ENCODE data around the gene BCL6B.

Gene BCL6B

GRCh38 chr17:7058831-7059447 is 36.1 kb downstream of the BCL6B start:
- DNase-seq, result no peak
- H3K36me3 ChIP-seq, result no peaks in the 10 kb centered on the region
- no peak for TF ChIP-seq CTCF (IDR thresholded peaks at IDR 0.05; ENCODE audit: low read depth, low read length)
- peaks cover 2% of the 10 kb centered on the region for H3K9me3 ChIP-seq (ENCODE audit: severe bottlenecking)
- H3K27ac ChIP-seq, result no peak overlapping the region
- H3K27me3 ChIP-seq (ENCODE audit: insufficient read depth, low read depth, severe bottlenecking), result no peaks in the 10 kb centered on the region
- no peak overlapping the region for H3K4me3 ChIP-seq (ENCODE audit: low read depth, low read length)

GRCh38 chr17:7060165-7060891 is 37.5 kb downstream of the BCL6B start:
- Histone ChIP-seq H3K9me3 (ENCODE audit: severe bottlenecking) (peaks cover 2% of the 10 kb centered on the region), H3K4me3 (ENCODE audit: low read depth, low read length) (no peak overlapping the region), H3K27ac (no peak overlapping the region), H3K36me3 (no peaks in the 10 kb centered on the region), H3K27me3 (ENCODE audit: insufficient read depth, low read depth, severe bottlenecking) (no peaks in the 10 kb centered on the region)
- no peak for DNase-seq
- TF ChIP-seq CTCF (IDR thresholded peaks at IDR 0.05; ENCODE audit: low read depth, low read length), result no peak

GRCh38 chr17:7063518-7064094 is 40.8 kb downstream of the BCL6B start:
- Histone ChIP-seq H3K27ac (peak overlapping the region; percentile 58), H3K27me3 (ENCODE audit: insufficient read depth, low read depth, severe bottlenecking) (no peaks in the 10 kb centered on the region), H3K36me3 (no peaks in the 10 kb centered on the region), H3K9me3 (ENCODE audit: severe bottlenecking) (peaks cover 11% of the 10 kb centered on the region), H3K4me3 (ENCODE audit: low read depth, low read length) (no peak overlapping the region)
- peak; percentile 40 for DNase-seq
- no peak for TF ChIP-seq CTCF (IDR thresholded peaks at IDR 0.05; ENCODE audit: low read depth, low read length)

DNA sequence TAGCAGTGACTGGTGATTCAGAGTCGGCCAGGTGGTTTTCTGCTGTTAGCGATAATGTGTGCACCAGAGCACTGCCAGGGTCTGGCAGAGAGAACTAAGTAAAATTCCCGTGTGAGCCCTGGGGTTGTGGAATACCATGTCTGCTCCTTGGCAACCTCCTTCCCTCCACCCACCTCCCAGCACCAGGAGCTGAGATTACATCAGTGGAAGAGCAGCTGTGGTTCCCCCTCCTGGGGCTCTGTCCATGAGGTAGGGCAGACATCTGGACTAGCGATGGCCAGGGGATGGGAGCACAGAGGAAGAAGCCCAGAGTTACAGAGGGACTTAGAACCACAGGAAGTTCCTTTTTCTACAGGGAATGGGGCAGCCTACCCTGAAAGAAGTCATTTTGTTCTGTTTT is 41.4 kb downstream of the BCL6B start:
- TF ChIP-seq CTCF (IDR thresholded peaks at IDR 0.05; ENCODE audit: low read depth, low read length), result no peak
- H3K9me3 ChIP-seq (ENCODE audit: severe bottlenecking), result peaks cover 11% of the 10 kb centered on the region
- H3K27ac ChIP-seq, result no peak overlapping the region
- no peaks in the 10 kb centered on the region for H3K36me3 ChIP-seq
- no peak overlapping the region for H3K4me3 ChIP-seq (ENCODE audit: low read depth, low read length)
- DNase-seq, result peak; percentile 7
- no peaks in the 10 kb centered on the region for H3K27me3 ChIP-seq (ENCODE audit: insufficient read depth, low read depth, severe bottlenecking)

DNA sequence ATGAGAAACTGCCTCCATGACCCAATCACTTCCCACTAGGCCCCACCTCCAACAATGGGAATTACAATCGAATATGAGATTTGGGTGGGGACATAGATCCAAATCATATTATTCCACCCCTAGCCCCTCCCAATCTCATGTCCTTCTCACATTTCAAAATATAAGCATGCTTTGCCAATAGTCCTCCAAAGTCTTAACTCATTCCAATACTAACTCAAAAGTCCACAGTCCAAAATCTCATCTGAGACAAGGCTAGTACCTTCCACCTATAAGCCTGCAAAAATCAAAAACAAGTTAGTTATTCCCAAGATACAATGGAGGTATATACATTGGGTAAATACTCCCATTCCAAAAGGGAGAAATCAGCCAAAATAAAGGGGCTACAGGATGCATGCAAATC is 44.3 kb downstream of the BCL6B start:
- TF ChIP-seq CTCF (IDR thresholded peaks at IDR 0.05; ENCODE audit: low read depth, low read length), result no peak
- H3K36me3 ChIP-seq, result no peaks in the 10 kb centered on the region

More for the DNA sequence above, 44.3 kb downstream of the BCL6B start:
- H3K27ac ChIP-seq, result no peak overlapping the region
- DNase-seq, result no peak
- H3K27me3 ChIP-seq (ENCODE audit: insufficient read depth, low read depth, severe bottlenecking), result no peaks in the 10 kb centered on the region
- peaks cover 9% of the 10 kb centered on the region for H3K9me3 ChIP-seq (ENCODE audit: severe bottlenecking)
- no peak overlapping the region for H3K4me3 ChIP-seq (ENCODE audit: low read depth, low read length)

All from WERI-Rb-1 (cell line).